GM12891 (cell line): Measurements from ENCODE around the gene ZBTB32.

Source experiments
- PAX5 ChIP-seq: IDR thresholded peaks from 2 replicates; pipeline ENCODE4 v1.6.1; 2011; ENCODE audit warnings: low read length, moderate library complexity, mild to moderate bottlenecking; ENCODE audit not compliant: insufficient read depth, severe bottlenecking
- POLR2AphosphoS5 ChIP-seq: IDR thresholded peaks from 2 replicates; pipeline ENCODE4 v1.6.1; 2011; ENCODE audit warnings: low read depth, low read length, control low read depth
- TAF1 ChIP-seq: IDR thresholded peaks from 2 replicates; pipeline ENCODE4 v1.6.1; 2011; ENCODE audit warnings: low read depth, low read length, control low read depth

- TF ChIP-seq POLR2AphosphoS5 (no peak), TAF1 (no peak), PAX5 (no peak)
Observed at GRCh38 chr19:35731779-35732405, 27.5 kb downstream of the ZBTB32 start.
